Measurements from ENCODE around the gene CYP4V2.

GRCh38 chr4:186221624-186222023 lies 30.3 kb downstream of the CYP4V2 start:
- TF ChIP-seq CTCF (IDR thresholded peaks at IDR 0.05; ENCODE audit: insufficient read depth, low read depth, low read length) (no peak), EZH2 (IDR thresholded peaks at IDR 0.05; ENCODE audit: insufficient read depth, low read length) (no peak)
